Right lobe of liver (tissue), 6 donors: ENCODE data around the gene ATIC. TPM values are rescaled to one million over a fixed set of nuclear protein-coding genes. Genes with fewer than 3 reads are reported as not detected.

Source experiments
- ATAC-seq, 4 donors: fragments of 200-7000 bp; cut with Tn5 transposase; one replicate each; pipeline ENCODE4 v1.9.1; 2020; ENCODE audit warnings: mild to moderate bottlenecking in 4 of 4, moderate library complexity in 4 of 4
- DNase-seq, 3 donors: peaks; one replicate each; pipeline ENCODE4 v3.0.0-alpha.2; 2020
- H3K27ac ChIP-seq, 3 donors: fragments of 200-600 bp; one replicate each; pipeline ENCODE4 v1.8.0; 2022
- H3K27me3 ChIP-seq, 2 donors: fragments of 200-600 bp; one replicate each; pipeline ENCODE4 v1.8.0; 2022
- H3K36me3 ChIP-seq, 4 donors: fragments of 200-600 bp; sonication (generic) in 1 of 4; one replicate each; pipeline versions ENCODE4 v1.5.1 to v1.8.0; 2017 to 2022; ENCODE audit warnings: control low read depth in 1 of 4
- H3K4me1 ChIP-seq, 4 donors: fragments of 200-600 bp; sonication (generic) in 1 of 4; one replicate each; pipeline versions ENCODE4 v1.5.1 to v1.8.0; 2017 to 2022; ENCODE audit warnings: control low read depth in 1 of 4
- H3K4me3 ChIP-seq, 3 donors: fragments of 200-600 bp; one replicate each; pipeline ENCODE4 v1.8.0; 2022
- H3K9me3 ChIP-seq, 4 donors: fragments of 200-600 bp; sonication (generic) in 1 of 4; one replicate each; pipeline versions ENCODE4 v1.5.1 to v1.8.0; 2017 to 2022; ENCODE audit warnings: control low read depth in 1 of 4
- CTCF ChIP-seq, 4 donors: fragments of 200-600 bp in 3 of 4; fragments of 450-650 bp in 1 of 4; IDR thresholded peaks; one replicate each; pipeline versions ENCODE4 v1.5.1 to v1.8.0; 2016 to 2022; ENCODE audit warnings: antibody characterized with exemption in 4 of 4, mild to moderate bottlenecking in 2 of 4
- POLR2A ChIP-seq: fragments of 450-650 bp; IDR thresholded peaks from one replicate; pipeline ENCODE4 v1.6.1; 2017; ENCODE audit warnings: antibody characterized with exemption, mild to moderate bottlenecking
- WGBS: methylation state at CpG from one replicate; pipeline ENCODE4 v1.1.6; 2018; ENCODE audit warnings: low coverage, low lambda C conversion rate; ENCODE audit not compliant: insufficient coverage; ENCODE audit errors: missing lambda C conversion rate; 5-methylcytosine and 5-hydroxymethylcytosine counted together
- intact Hi-C, 2 donors: fragments of 100-400 bp; cut with DNase I; formaldehyde crosslinking; loops; one replicate each; pipeline versions ENCODE4 v1.11.2 to v1.14.1; 2022
- total RNA-seq, 6 experiments: library from RNA; depleted of rRNA in 2 of 6; stranded (reverse); fragments of >200 nt in 2 of 6; fragmentation: NEBNext Ultra II Directional in 3 of 6; extraction: Animal tissue kit (Norgen Biotek cat#: 25700) in 3 of 6; gene quantifications; one replicate each; pipeline versions ENCODE4 v1.1.0 to v1.2.4, GENCODE V29; 2016 to 2023
- donor health status: DM: no; HTN: yes; CAD: no.
- donor health status: DM: no; HTN: no; CAD: no.
- donor health status: DM: no; HTN: no; CAD: no.
- donor health status: DM: no; HTN: yes; CAD: no.
- donor health status: DM: no; HTN: yes; CAD: no.

Gene ATIC
- total RNA-seq, 6 experiments from 2014 or later: 38.8 to 57.3 (median 43.0) TPM

- H3K4me1 ChIP-seq: peaks cover 0 to 5% (median 2%) of the 10 kb centered on the region in 4 donors
- ATAC-seq: no peak
- no peak for DNase-seq
- WGBS: 100% methylated on average over 1 of the region's 2 CpGs
- no peaks in the 10 kb centered on the region for H3K27me3 ChIP-seq
- no peak overlapping the region for H3K27ac ChIP-seq
- H3K9me3 ChIP-seq: no peaks in the 10 kb centered on the region
- H3K4me3 ChIP-seq: no peak overlapping the region
- peaks cover 0 to 25% (median 5%) of the 10 kb centered on the region in 4 donors for H3K36me3 ChIP-seq
- intact Hi-C loops: no loop called here
- TF ChIP-seq POLR2A (no peak), CTCF (IDR thresholded peaks at IDR 0.05) (no peak)
Observed at GRCh38 chr2:215315301-215315700, 3.4 kb downstream of the ATIC start.

- DNase-seq (no peak), ATAC-seq (no peak)
- peaks cover 0 to 29% (median 5%) of the 10 kb centered on the region in 4 donors for H3K36me3 ChIP-seq
- intact Hi-C loops: no loop called here
- TF ChIP-seq POLR2A (no peak), CTCF (IDR thresholded peaks at IDR 0.05) (no peak)
- H3K4me3 ChIP-seq: no peak overlapping the region
- H3K27ac ChIP-seq: no peak overlapping the region
- H3K27me3 ChIP-seq: no peaks in the 10 kb centered on the region
- no peaks in the 10 kb centered on the region for H3K9me3 ChIP-seq
- peaks cover 0 to 5% (median 0%) of the 10 kb centered on the region in 4 donors for H3K4me1 ChIP-seq
- WGBS: 69% methylated on average over 2 of the region's 2 CpGs
Observed at GRCh38 chr2:215316336-215316735, 4.5 kb downstream of the ATIC start.

GRCh38 chr2:215319500-215319899, 7.6 kb downstream of the ATIC start:
- H3K4me1 ChIP-seq: no peaks in the 10 kb centered on the region
- ATAC-seq: no peak

GRCh38 chr2:215320102-215320501, 8.2 kb downstream of the ATIC start:
- H3K27ac ChIP-seq: no peak overlapping the region
- ATAC-seq (no peak), DNase-seq (no peak)
- no peaks in the 10 kb centered on the region for H3K4me1 ChIP-seq
- no peak overlapping the region for H3K4me3 ChIP-seq
- TF ChIP-seq CTCF (IDR thresholded peaks at IDR 0.05) (no peak), POLR2A (no peak)
- H3K36me3 ChIP-seq: peaks cover 0 to 35% (median 5%) of the 10 kb centered on the region in 4 donors
- no peaks in the 10 kb centered on the region for H3K27me3 ChIP-seq
- intact Hi-C loops: no loop called here
- 92% methylated on average over 3 of the region's 3 CpGs for WGBS
- H3K9me3 ChIP-seq: no peaks in the 10 kb centered on the region

More at GRCh38 chr2:215319500-215319899, 7.6 kb downstream of the ATIC start:
- H3K9me3 ChIP-seq: no peaks in the 10 kb centered on the region
- TF ChIP-seq CTCF (IDR thresholded peaks at IDR 0.05): no peak
- TF ChIP-seq POLR2A: no peak
- no peaks in the 10 kb centered on the region for H3K27me3 ChIP-seq
- intact Hi-C loops: no loop called here
- WGBS: 99% methylated on average over 5 of the region's 5 CpGs
- no peak overlapping the region for H3K4me3 ChIP-seq
- no peak for DNase-seq
- H3K27ac ChIP-seq: no peak overlapping the region
- peaks cover 0 to 29% (median 5%) of the 10 kb centered on the region in 4 donors for H3K36me3 ChIP-seq

- Histone ChIP-seq H3K4me1 (no peaks in the 10 kb centered on the region), H3K27me3 (no peaks in the 10 kb centered on the region), H3K36me3 (peaks cover 0 to 40% (median 5%) of the 10 kb centered on the region in 4 donors), H3K27ac (no peak overlapping the region), H3K4me3 (no peak overlapping the region), H3K9me3 (no peaks in the 10 kb centered on the region)
- 85% methylated on average over 7 of the region's 7 CpGs for WGBS
- DNase-seq: no peak
- intact Hi-C loops: no loop called here
- no peak for TF ChIP-seq CTCF (IDR thresholded peaks at IDR 0.05)
- TF ChIP-seq POLR2A: no peak
- no peak for ATAC-seq
Observed at GRCh38 chr2:215320679-215321078, 8.8 kb downstream of the ATIC start.
